ENCODE data around the gene PHIP.

- TF ChIP-seq CTCF (IDR thresholded peaks at IDR 0.05; ENCODE audit: low read depth, low read length, poor library complexity, severe bottlenecking) (no peak), EZH2phosphoT487 (IDR thresholded peaks at IDR 0.05; ENCODE audit: borderline replicate concordance, low read length) (no peak)
These were observed 142.5 kb downstream of the PHIP start for GRCh38 chr6:78935553-78935952.
